Activated T-cell treated with anti-CD3 and anti-CD28 coated beads, Interleukin-2, amount 50 U/mL, for 4 hours (primary cell): ENCODE measurements around the gene MITD1. TPM values are rescaled to one million over a fixed set of nuclear protein-coding genes. Genes with fewer than 3 reads are reported as not detected.
"Not testable (repeated sequence)": the region's sequence is repeated elsewhere in the genome, so short reads cannot be mapped to it uniquely, and the experiment has no call there.

Source experiments
- ATAC-seq, 2 donors: fragments of 200-7000 bp; cut with Tn5 transposase; one replicate each; pipeline ENCODE4 v1.10.0; 2021
- DNase-seq: peaks from one replicate; pipeline ENCODE4 v3.0.0-alpha.2; 2020
- H3K27me3 Mint-ChIP-seq: one replicate; pipeline ENCODE4 v1.8.0; 2021; ENCODE audit warnings: low read depth, mixed read lengths
- H3K36me3 Mint-ChIP-seq: one replicate; pipeline ENCODE4 v1.8.0; 2022; ENCODE audit warnings: mixed read lengths; ENCODE audit not compliant: insufficient read depth
- H3K4me1 Mint-ChIP-seq: one replicate; pipeline ENCODE4 v1.8.0; 2021; ENCODE audit warnings: low read depth, mixed read lengths
- H3K4me3 Mint-ChIP-seq: one replicate; pipeline ENCODE4 v1.8.0; 2021; ENCODE audit warnings: mild to moderate bottlenecking, moderate library complexity, mixed read lengths
- H3K9me3 Mint-ChIP-seq: one replicate; pipeline ENCODE4 v1.8.0; 2021; ENCODE audit warnings: mixed read lengths
- total RNA-seq, 3 donors: library from RNA; stranded (reverse); gene quantifications; one replicate each; pipeline ENCODE4 v1.2.1, GENCODE V29; 2021

The MITD1 gene
- 10 to 100 TPM; 52.1 to 54.7 (median 54.0) TPM for total RNA-seq

- DNase-seq (peak; percentile 81), ATAC-seq (peak; percentile 92 to 94)
- Mint-ChIP-seq H3K9me3 (no peaks in the 10 kb centered on the region), H3K4me1 (peaks cover 57% of the 10 kb centered on the region), H3K27me3 (no peaks in the 10 kb centered on the region), H3K36me3 (peaks cover 14% of the 10 kb centered on the region), H3K4me3 (peak within 1 kb of the TSS; percentile 100)
Observed at GRCh38 chr2:99180755-99181623, at the start of gene MITD1, which contains the start of gene MRPL30. MITD1 (minus strand) TSS chr2:99181058; CDS start chr2:99180981, 77 bp downstream. MRPL30 (plus strand) TSS chr2:99181184; CDS start chr2:99186204, 5,020 bp downstream.

- no peaks in the 10 kb centered on the region for H3K27me3 Mint-ChIP-seq
- no peak overlapping the region for H3K4me3 Mint-ChIP-seq
- ATAC-seq (no peak), DNase-seq (no peak)
- peaks cover 33% of the 10 kb centered on the region for H3K36me3 Mint-ChIP-seq
- no peaks in the 10 kb centered on the region for H3K4me1 Mint-ChIP-seq
- H3K9me3 Mint-ChIP-seq = no peaks in the 10 kb centered on the region
Observed at GRCh38 chr2:99217929-99218501, 37.2 kb upstream of the MITD1 start.

DNA sequence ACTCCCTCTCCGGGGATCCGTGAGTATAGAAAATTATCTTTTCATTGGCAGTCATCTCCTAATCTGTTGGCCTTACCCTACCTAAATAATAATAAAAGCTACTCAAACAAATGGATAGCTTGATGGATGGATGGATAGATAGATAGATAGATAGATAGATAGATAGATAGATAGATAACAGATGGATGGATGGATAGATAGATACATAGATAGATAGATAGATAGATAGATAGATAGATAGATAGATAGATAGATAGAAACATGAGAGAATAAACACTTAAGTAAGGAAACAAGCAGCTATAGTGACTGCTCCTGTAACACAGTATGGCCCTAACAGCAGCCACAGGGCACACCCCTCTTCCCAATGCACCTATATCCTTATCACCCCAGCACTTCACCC, 35.2 kb upstream of the MITD1 start:
- H3K9me3 Mint-ChIP-seq = no peaks in the 10 kb centered on the region
- H3K4me3 Mint-ChIP-seq = no peak overlapping the region
- no peak for DNase-seq
- H3K4me1 Mint-ChIP-seq = no peaks in the 10 kb centered on the region
- no peaks in the 10 kb centered on the region for H3K27me3 Mint-ChIP-seq
- peaks cover 28% of the 10 kb centered on the region for H3K36me3 Mint-ChIP-seq
- ATAC-seq = no peak

GRCh38 chr2:99205491-99205890, 24.6 kb upstream of the MITD1 start:
- Mint-ChIP-seq H3K27me3 (no peaks in the 10 kb centered on the region), H3K4me3 (no peak overlapping the region), H3K36me3 (peaks cover 32% of the 10 kb centered on the region), H3K4me1 (no peaks in the 10 kb centered on the region), H3K9me3 (peaks cover 9% of the 10 kb centered on the region)
- DNase-seq = no peak
- no peak for ATAC-seq

DNA sequence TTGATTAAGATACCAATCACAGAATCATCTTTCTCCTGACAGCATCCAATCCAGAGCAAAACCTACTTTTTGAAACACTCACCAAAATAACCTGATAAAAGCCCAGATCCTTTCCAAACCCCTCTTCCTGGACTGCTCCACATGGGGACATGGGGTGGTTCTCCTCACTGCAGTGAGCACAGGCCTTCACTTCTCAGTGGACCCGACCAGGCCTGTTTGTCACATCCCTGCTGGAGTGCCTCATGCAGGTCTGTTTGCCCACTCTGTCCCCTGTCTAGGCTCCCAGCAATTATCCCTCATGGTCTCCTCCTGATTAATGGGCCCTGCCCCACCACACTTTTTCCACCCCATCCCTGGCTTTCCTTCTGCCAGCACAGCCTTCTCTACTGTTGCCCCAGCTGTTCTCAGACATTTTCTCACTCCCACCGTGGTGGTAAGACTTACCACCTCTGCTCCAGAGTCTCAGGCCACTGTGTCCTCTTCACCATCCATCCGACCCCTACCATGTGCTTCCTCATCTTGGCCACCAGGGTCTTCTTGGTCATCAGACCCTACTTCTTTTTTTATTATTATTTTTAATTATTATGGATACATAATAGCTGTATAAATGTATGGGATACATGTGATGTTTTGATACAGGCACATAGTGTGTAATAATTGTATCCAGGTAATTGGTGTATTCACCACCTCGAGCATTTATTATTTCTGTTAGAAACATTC, 21.3 kb upstream of the MITD1 start:
- Mint-ChIP-seq H3K36me3 (peaks cover 13% of the 10 kb centered on the region), H3K27me3 (no peaks in the 10 kb centered on the region), H3K9me3 (peaks cover 9% of the 10 kb centered on the region), H3K4me3 (no peak overlapping the region), H3K4me1 (no peaks in the 10 kb centered on the region)
- DNase-seq = no peak
- no peak for ATAC-seq

- ATAC-seq (no peak), DNase-seq (no peak)
- no peak overlapping the region for H3K4me3 Mint-ChIP-seq
- H3K9me3 Mint-ChIP-seq = no peaks in the 10 kb centered on the region
- peaks cover 12% of the 10 kb centered on the region for H3K36me3 Mint-ChIP-seq
- H3K27me3 Mint-ChIP-seq = no peaks in the 10 kb centered on the region
- no peaks in the 10 kb centered on the region for H3K4me1 Mint-ChIP-seq
Observed at GRCh38 chr2:99200076-99200800, 19.4 kb upstream of the MITD1 start.

- H3K9me3 Mint-ChIP-seq = no peaks in the 10 kb centered on the region
- DNase-seq = no peak
- no peak for ATAC-seq
Observed at GRCh38 chr2:99198103-99198841, 17.4 kb upstream of the MITD1 start.

GRCh38 chr2:99192364-99192763, 11.5 kb upstream of the MITD1 start:
- H3K4me3 Mint-ChIP-seq, H3K9me3 Mint-ChIP-seq, DNase-seq, ATAC-seq, H3K4me1 Mint-ChIP-seq, H3K27me3 Mint-ChIP-seq: not testable (repeated sequence)
- peaks cover 44% of the 10 kb centered on the region for H3K36me3 Mint-ChIP-seq

More at GRCh38 chr2:99198103-99198841, 17.4 kb upstream of the MITD1 start:
- peaks cover 15% of the 10 kb centered on the region for H3K36me3 Mint-ChIP-seq
- no peaks in the 10 kb centered on the region for H3K4me1 Mint-ChIP-seq
- H3K4me3 Mint-ChIP-seq = no peak overlapping the region
- no peaks in the 10 kb centered on the region for H3K27me3 Mint-ChIP-seq

DNA sequence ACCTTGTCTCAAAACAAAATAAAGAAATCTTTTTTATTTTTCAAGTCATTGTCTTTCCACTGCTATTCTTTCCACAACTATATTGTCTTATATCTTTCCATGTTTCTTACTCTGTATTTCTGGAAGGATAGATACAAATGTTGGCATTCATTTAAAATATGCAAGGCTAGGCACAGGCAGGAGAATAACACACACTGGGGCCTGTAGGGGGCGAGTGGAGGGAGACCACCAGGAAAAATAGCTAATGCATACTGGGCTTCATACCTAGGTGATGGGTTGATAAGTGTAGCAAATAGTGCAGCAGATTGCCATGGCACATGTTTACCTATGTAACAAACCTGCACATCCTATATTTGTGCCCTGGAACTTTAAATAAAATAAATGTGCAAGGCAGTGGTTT, 9.7 kb upstream of the MITD1 start:
- Mint-ChIP-seq H3K27me3 (no peaks in the 10 kb centered on the region), H3K36me3 (peaks cover 38% of the 10 kb centered on the region), H3K4me3 (no peak overlapping the region), H3K9me3 (no peaks in the 10 kb centered on the region), H3K4me1 (peaks cover 9% of the 10 kb centered on the region)
- ATAC-seq (no peak), DNase-seq (no peak)

DNA sequence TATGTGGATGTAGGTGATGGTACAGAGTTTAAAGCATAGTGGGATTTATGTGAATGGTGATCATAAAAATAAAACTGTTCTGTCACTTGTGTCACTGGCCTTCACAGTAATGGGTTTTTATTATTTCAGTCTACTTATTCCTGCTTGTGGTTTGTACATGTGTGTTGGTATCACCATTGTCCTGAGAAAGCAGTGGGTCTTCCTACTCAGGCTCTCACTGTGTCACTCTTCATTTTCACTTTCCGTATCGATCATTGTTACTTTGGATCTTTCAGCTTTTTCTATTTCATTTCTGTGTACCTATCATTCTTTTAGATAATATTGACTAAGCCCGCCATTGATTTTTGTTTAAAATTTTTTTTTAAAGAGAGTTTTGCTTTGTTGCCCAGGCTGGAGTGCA, 7.5 kb upstream of the MITD1 start:
- Mint-ChIP-seq H3K36me3 (peaks cover 31% of the 10 kb centered on the region), H3K9me3 (no peaks in the 10 kb centered on the region), H3K4me1 (peaks cover 20% of the 10 kb centered on the region), H3K4me3 (no peak overlapping the region), H3K27me3 (no peaks in the 10 kb centered on the region)
- ATAC-seq = peak in 1 of 2 donors; percentile 18
- no peak for DNase-seq

DNA sequence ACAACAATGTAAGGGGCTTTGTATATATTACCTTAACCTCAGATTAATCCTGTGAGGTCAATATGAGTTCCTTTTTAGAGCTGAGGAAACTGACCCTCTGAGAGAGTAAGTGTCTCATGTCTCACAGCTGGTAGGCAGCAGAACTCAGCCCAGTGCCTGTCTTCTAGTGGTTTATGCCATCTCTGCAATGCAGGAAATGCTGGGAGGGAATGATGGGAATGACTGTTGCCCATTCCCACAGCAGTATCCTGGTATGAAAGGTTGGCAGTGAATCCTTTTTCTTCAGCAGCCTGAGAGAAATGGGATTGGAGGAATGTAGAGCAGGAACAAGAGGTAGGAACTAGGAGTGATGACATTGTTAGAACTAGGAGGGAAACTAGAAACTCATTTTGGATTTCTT, 6.2 kb upstream of the MITD1 start:
- Mint-ChIP-seq H3K4me1 (peaks cover 25% of the 10 kb centered on the region), H3K4me3 (no peak overlapping the region), H3K9me3 (no peaks in the 10 kb centered on the region), H3K36me3 (peaks cover 25% of the 10 kb centered on the region), H3K27me3 (no peaks in the 10 kb centered on the region)
- DNase-seq (no peak), ATAC-seq (no peak)

DNA sequence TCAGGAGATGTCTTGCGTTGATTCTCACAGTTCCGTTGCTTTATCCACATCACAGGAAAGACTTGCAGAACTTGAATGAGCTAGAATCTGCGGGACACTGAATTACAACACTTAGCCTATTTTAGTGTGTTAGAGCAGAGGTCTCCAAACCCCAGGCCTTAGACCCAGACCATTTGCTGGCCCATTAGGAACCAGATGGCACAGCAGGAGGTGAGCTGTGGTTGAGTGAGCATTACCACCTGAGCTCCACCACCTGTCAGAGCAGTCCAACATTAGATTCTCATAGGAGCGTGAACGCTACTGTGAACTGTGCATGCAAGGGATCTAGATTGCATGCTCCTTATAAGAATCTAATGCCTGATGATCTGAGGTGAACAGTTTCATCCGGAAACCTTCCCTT, 4.0 kb upstream of the MITD1 start:
- no peak overlapping the region for H3K4me3 Mint-ChIP-seq
- peaks cover 34% of the 10 kb centered on the region for H3K4me1 Mint-ChIP-seq

GRCh38 chr2:99183025-99183424, 2.2 kb upstream of the MITD1 start:
- H3K4me3 Mint-ChIP-seq = peak overlapping the region; percentile 100
- ATAC-seq = no peak
- no peak for DNase-seq
- H3K36me3 Mint-ChIP-seq = peaks cover 12% of the 10 kb centered on the region
- H3K4me1 Mint-ChIP-seq = peaks cover 47% of the 10 kb centered on the region
- no peaks in the 10 kb centered on the region for H3K9me3 Mint-ChIP-seq
- H3K27me3 Mint-ChIP-seq = no peaks in the 10 kb centered on the region

More for the DNA sequence above, 4.0 kb upstream of the MITD1 start:
- H3K9me3 Mint-ChIP-seq = no peaks in the 10 kb centered on the region
- H3K36me3 Mint-ChIP-seq = peaks cover 16% of the 10 kb centered on the region
- no peak for ATAC-seq
- no peak for DNase-seq
- no peaks in the 10 kb centered on the region for H3K27me3 Mint-ChIP-seq
